GM23338 (cell line): Measurements from ENCODE around the gene MRPL1. TPM values are rescaled to one million over a fixed set of nuclear protein-coding genes. Genes with fewer than 3 reads are reported as not detected.

Experiments used
- ATAC-seq: fragments of 200-7000 bp; cut with Tn5 transposase; 3 replicates; pipeline ENCODE4 v1.9.1; 2020
- DNase-seq: peaks from one replicate; pipeline ENCODE4 v3.0.0-alpha.2; 2015; ENCODE audit warnings: low spot score
- H2AFZ ChIP-seq: fragments of 200-600 bp; sonication (generic); 2 replicates; pipeline ENCODE4 v1.8.0; 2016; ENCODE audit warnings: antibody characterized with exemption, mild to moderate bottlenecking, moderate library complexity
- H3F3A ChIP-seq: fragments of 200-600 bp; sonication (generic); replicated peaks from 2 replicates; pipeline ENCODE4 v1.8.0; 2017; ENCODE audit warnings: antibody characterized with exemption, mixed run types, low read depth
- H3K27ac ChIP-seq: fragments of 200-600 bp; sonication (generic); 2 replicates; pipeline ENCODE4 v1.6.1; 2016; ENCODE audit warnings: low read depth
- H3K27me3 ChIP-seq: fragments of 200-600 bp; sonication (generic); 2 replicates; pipeline ENCODE4 v1.8.0; 2016; ENCODE audit warnings: mild to moderate bottlenecking, mixed run types, moderate library complexity; ENCODE audit not compliant: insufficient read depth
- H3K36me3 ChIP-seq: fragments of 200-600 bp; sonication (generic); 2 replicates; pipeline ENCODE4 v1.8.0; 2016; ENCODE audit warnings: mild to moderate bottlenecking; ENCODE audit not compliant: insufficient read depth
- H3K4me1 ChIP-seq: fragments of 200-600 bp; sonication (generic); 2 replicates; pipeline ENCODE4 v1.8.0; 2016; ENCODE audit warnings: mild to moderate bottlenecking, moderate library complexity; ENCODE audit not compliant: insufficient read depth
- H3K4me2 ChIP-seq: fragments of 200-600 bp; sonication (generic); 2 replicates; pipeline ENCODE4 v1.7.1; 2017; ENCODE audit warnings: mixed run types
- H3K4me3 ChIP-seq: fragments of 200-600 bp; sonication (generic); 2 replicates; pipeline ENCODE4 v1.6.1; 2016; ENCODE audit warnings: mixed run types
- H3K79me2 ChIP-seq: fragments of 200-600 bp; sonication (generic); replicated peaks from 2 replicates; pipeline ENCODE4 v1.8.0; 2017; ENCODE audit warnings: mild to moderate bottlenecking; ENCODE audit not compliant: insufficient read depth
- H3K9me2 ChIP-seq: fragments of 200-600 bp; sonication (generic); 2 replicates; pipeline ENCODE4 v1.8.0; 2017; ENCODE audit not compliant: insufficient read depth
- H4K20me1 ChIP-seq: fragments of 200-600 bp; sonication (generic); replicated peaks from 2 replicates; pipeline ENCODE4 v1.8.0; 2017; ENCODE audit warnings: mild to moderate bottlenecking; ENCODE audit not compliant: insufficient read depth
- H3K27ac Mint-ChIP-seq: 2 replicates; pipeline ENCODE4 v1.8.0; 2020; ENCODE audit warnings: inconsistent platforms, mild to moderate bottlenecking, moderate library complexity, mixed read lengths
- H3K27me3 Mint-ChIP-seq: 3 replicates; pipeline ENCODE4 v1.8.0; 2022; ENCODE audit warnings: low read depth, mild to moderate bottlenecking, moderate library complexity, mixed read lengths, inconsistent platforms; ENCODE audit not compliant: insufficient read depth, poor library complexity
- H3K36me3 Mint-ChIP-seq: 3 replicates; pipeline ENCODE4 v1.8.0; 2021; ENCODE audit warnings: low read depth, mild to moderate bottlenecking, inconsistent platforms, moderate library complexity, mixed read lengths
- H3K4me1 Mint-ChIP-seq: 3 replicates; pipeline ENCODE4 v1.8.0; 2020; ENCODE audit warnings: mild to moderate bottlenecking, inconsistent platforms, mixed read lengths
- H3K4me3 Mint-ChIP-seq: 3 replicates; pipeline ENCODE4 v1.8.0; 2021; ENCODE audit warnings: moderate library complexity, mild to moderate bottlenecking, inconsistent platforms, mixed read lengths
- H3K9me3 Mint-ChIP-seq: 3 replicates; pipeline ENCODE4 v1.8.0; 2020; ENCODE audit warnings: moderate library complexity, mild to moderate bottlenecking, inconsistent platforms, mixed read lengths
- CREB1 ChIP-seq: fragments of 250-450 bp; sonication (Bioruptor Pico); IDR thresholded peaks from 2 replicates; pipeline ENCODE4 v1.5.0; 2020; ENCODE audit warnings: low read depth, mild to moderate bottlenecking, moderate library complexity
- CTCF ChIP-seq, 2 experiments: fragments of 200-600 bp in 1 of 2; sonication (generic) in 1 of 2; conservative IDR thresholded peaks; 2 replicates each; pipeline versions ENCODE4 v1.5.1 to v1.6.1; 2016 to 2017; ENCODE audit warnings: antibody characterized with exemption in 2 of 2, low read depth in 2 of 2, mild to moderate bottlenecking in 2 of 2, moderate library complexity in 1 of 2
- EZH2 ChIP-seq: fragments of 200-600 bp; sonication (generic); IDR thresholded peaks from one replicate; pipeline ENCODE4 v1.8.0; 2017; ENCODE audit warnings: antibody characterized with exemption, mild to moderate bottlenecking, low read depth; ENCODE audit not compliant: unreplicated experiment
- EZH2phosphoT487 ChIP-seq: fragments of 200-600 bp; sonication (generic); IDR thresholded peaks from one replicate; pipeline ENCODE4 v1.8.1; 2018; ENCODE audit warnings: antibody characterized with exemption; ENCODE audit not compliant: unreplicated experiment
- JUNB ChIP-seq: IDR thresholded peaks from one replicate; pipeline ENCODE4 v1.6.1; 2016; ENCODE audit warnings: antibody characterized with exemption; ENCODE audit not compliant: unreplicated experiment
- NANOG ChIP-seq: IDR thresholded peaks from 2 replicates; pipeline ENCODE4 v1.6.1; 2016; ENCODE audit warnings: antibody characterized with exemption, borderline replicate concordance
- POLR2AphosphoS5 ChIP-seq: IDR thresholded peaks from 2 replicates; pipeline ENCODE4 v1.6.1; 2016; ENCODE audit warnings: antibody characterized with exemption, low read depth
- REST ChIP-seq: IDR thresholded peaks from one replicate; pipeline ENCODE4 v1.6.1; 2018; ENCODE audit warnings: antibody characterized with exemption; ENCODE audit not compliant: unreplicated experiment
- STAT1 ChIP-seq: IDR thresholded peaks from one replicate; pipeline ENCODE4 v1.6.1; 2016; ENCODE audit warnings: antibody characterized with exemption; ENCODE audit not compliant: unreplicated experiment
- ZNF114 ChIP-seq: fragments of 250-450 bp; sonication (Bioruptor Pico); IDR thresholded peaks from 2 replicates; pipeline ENCODE4 v1.5.0; 2020; ENCODE audit warnings: mild to moderate bottlenecking, moderate library complexity
- ZNF331 ChIP-seq: fragments of 250-450 bp; sonication (Bioruptor Pico); IDR thresholded peaks from 2 replicates; pipeline ENCODE4 v1.5.0; 2020; ENCODE audit warnings: low read depth, mild to moderate bottlenecking, moderate library complexity
- ZNF462 ChIP-seq: fragments of 250-450 bp; sonication (Bioruptor Pico); IDR thresholded peaks from 2 replicates; pipeline ENCODE4 v1.5.0; 2020; ENCODE audit warnings: mild to moderate bottlenecking, moderate library complexity
- polyA plus RNA-seq: library from polyadenylated mRNA; unstranded; fragments of >200 nt; fragmentation: Nextera tagmentation; extraction: Ambion mirVana; gene quantifications from 2 replicates; pipeline ENCODE4 v1.2.1, GENCODE V29; 2016
- total RNA-seq: library from RNA; depleted of rRNA; stranded (reverse); fragments of >200 nt; shearing (Covaris generic); gene quantifications from 2 replicates; pipeline ENCODE4 v1.2.3, GENCODE V29; 2014
- TF ChIP-seq, protein P1 (sequence below): IDR thresholded peaks from 2 replicates; pipeline ENCODE4 v1.6.1; 2016; ENCODE audit warnings: antibody characterized with exemption

Gene MRPL1
- total and polyA plus RNA-seq, 2 experiments from 2014 or later, result 29.2 to 46.5 TPM

DNA sequence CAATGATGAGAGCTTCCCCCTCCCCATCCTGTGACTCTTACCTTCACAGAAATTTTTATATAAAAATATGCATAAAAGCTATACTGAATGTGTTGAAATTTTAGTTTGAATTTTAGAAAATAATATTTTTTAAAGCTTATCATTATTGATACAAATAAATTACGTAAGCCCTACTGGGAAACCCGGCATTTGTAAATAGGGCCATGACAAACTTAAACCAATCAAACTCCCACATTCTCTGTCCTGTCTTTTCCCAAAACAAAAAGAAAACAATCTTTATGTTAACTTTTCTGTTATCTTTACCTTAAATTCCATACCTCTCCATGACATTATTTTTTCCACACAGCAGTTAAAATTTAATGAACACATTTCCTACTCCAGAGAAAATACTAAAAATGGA lies 46.1 kb upstream of the MRPL1 start:
- no peaks in the 10 kb centered on the region for H3K36me3 ChIP-seq
- no peaks in the 10 kb centered on the region for H3K27me3 ChIP-seq
- no peak overlapping the region for H3K27ac Mint-ChIP-seq
- H3K36me3 Mint-ChIP-seq, result no peaks in the 10 kb centered on the region; the same call in 2 of the 3 replicates
- no peak overlapping the region for H3K4me3 Mint-ChIP-seq
- DNase-seq (no peak), ATAC-seq (no peak)
- peaks cover 26% of the 10 kb centered on the region; the same call in 1 of the 2 replicates for H3K79me2 ChIP-seq
- no peak overlapping the region for H2AFZ ChIP-seq
- peaks cover 12% of the 10 kb centered on the region for H3K4me1 ChIP-seq
- no peaks in the 10 kb centered on the region for H3K9me2 ChIP-seq
- no peak overlapping the region for H3K4me3 ChIP-seq
- peaks cover 12% of the 10 kb centered on the region for H3K27me3 Mint-ChIP-seq
- H3F3A ChIP-seq, result 0 out of 2 replicates have a peak, but pooled peaks cover 6% of the 10 kb centered on the region
- no peak overlapping the region for H3K4me2 ChIP-seq
- H3K9me3 Mint-ChIP-seq, result no peaks in the 10 kb centered on the region
- peaks cover 12% of the 10 kb centered on the region for H3K4me1 Mint-ChIP-seq
- TF ChIP-seq POLR2AphosphoS5, result no peak
- TF ChIP-seq CTCF (conservative IDR thresholded peaks at IDR 0.05; ENCODE audit: low read depth in 2 of 2), result no peak
- TF ChIP-seq ZNF462, result no peak
- no peak for TF ChIP-seq STAT1
- TF ChIP-seq, protein P1, sequence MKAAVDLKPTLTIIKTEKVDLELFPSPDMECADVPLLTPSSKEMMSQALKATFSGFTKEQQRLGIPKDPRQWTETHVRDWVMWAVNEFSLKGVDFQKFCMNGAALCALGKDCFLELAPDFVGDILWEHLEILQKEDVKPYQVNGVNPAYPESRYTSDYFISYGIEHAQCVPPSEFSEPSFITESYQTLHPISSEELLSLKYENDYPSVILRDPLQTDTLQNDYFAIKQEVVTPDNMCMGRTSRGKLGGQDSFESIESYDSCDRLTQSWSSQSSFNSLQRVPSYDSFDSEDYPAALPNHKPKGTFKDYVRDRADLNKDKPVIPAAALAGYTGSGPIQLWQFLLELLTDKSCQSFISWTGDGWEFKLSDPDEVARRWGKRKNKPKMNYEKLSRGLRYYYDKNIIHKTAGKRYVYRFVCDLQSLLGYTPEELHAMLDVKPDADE, result no peak
- no peak for TF ChIP-seq EZH2
- TF ChIP-seq EZH2phosphoT487, result no peak
- TF ChIP-seq CREB1, result no peak
- no peak for TF ChIP-seq NANOG
- no peak for TF ChIP-seq ZNF114 (CRISPR knock-in tag)
- no peak for TF ChIP-seq JUNB
- no peak for TF ChIP-seq ZNF331 (CRISPR knock-in tag)
- no peak for TF ChIP-seq REST
- peaks cover 21% of the 10 kb centered on the region for H4K20me1 ChIP-seq
- no peak overlapping the region for H3K27ac ChIP-seq
